Endothelial cell of umbilical vein (primary cell): ENCODE data around the gene MED15. TPM values are rescaled to one million over a fixed set of nuclear protein-coding genes. Genes with fewer than 3 reads are reported as not detected.

Experiments used
- BruUV-seq: library from RNA; stranded (reverse); fragments of 400-500 nt; replicated peaks from 2 replicates; lab custom pipeline; 2021; lab: Mats Ljungman, UMichigan
- CTCF ChIA-PET: fragments of 300-600, 350-600 bp; sonication (Branson Sonifier 250); formaldehyde crosslinking; loops from one replicate; lab custom pipeline; 2021; ENCODE audit warnings: antibody characterized with exemption, inconsistent platforms; lab: Charles Lee
- POLR2A ChIA-PET: fragments of 300-600, 350-600 bp; sonication (Branson Sonifier 250); formaldehyde crosslinking; loops from one replicate; lab custom pipeline; 2021; ENCODE audit warnings: antibody characterized with exemption, inconsistent platforms; lab: Charles Lee
- DNase-seq: peaks from one replicate; pipeline ENCODE4 v3.0.0-alpha.2; 2011; ENCODE audit warnings: low read depth, low spot score
- FAIRE-seq: peaks from 2 replicates; lab custom pipeline; 2011; peaks lifted over from hg19 to GRCh38; lab: Jason Lieb, UNC
- H2AFZ ChIP-seq: 2 replicates; pipeline ENCODE4 v1.6.0; 2012; ENCODE audit warnings: low read depth, low read length, control low read depth, inconsistent platforms
- H3K27ac ChIP-seq: 2 replicates; pipeline ENCODE4 v1.5.1; 2011; ENCODE audit warnings: low read depth, mild to moderate bottlenecking, control low read depth, low read length, moderate library complexity; ENCODE audit not compliant: insufficient read depth
- H3K27me3 ChIP-seq, 2 experiments: 2 replicates each; pipeline versions ENCODE4 v1.6.0 to v1.6.1; 2011; ENCODE audit warnings: low read length in 2 of 2, mixed read lengths in 1 of 2; ENCODE audit not compliant: control insufficient read depth in 2 of 2, insufficient read depth in 2 of 2
- H3K36me3 ChIP-seq, 2 experiments: 2 replicates in 1 of 2; 3 replicates in 1 of 2; pipeline ENCODE4 v1.5.1; 2011; ENCODE audit warnings: low read length in 2 of 2, mild to moderate bottlenecking in 1 of 2, moderate library complexity in 1 of 2; ENCODE audit not compliant: control insufficient read depth in 2 of 2, insufficient read depth in 2 of 2; ENCODE audit errors: extremely low read depth in 1 of 2
- H3K4me1 ChIP-seq: 3 replicates; pipeline ENCODE4 v1.5.1; 2011; ENCODE audit warnings: mild to moderate bottlenecking, low read length; ENCODE audit not compliant: control insufficient read depth, insufficient read depth; ENCODE audit errors: extremely low read depth
- H3K4me2 ChIP-seq: 2 replicates; pipeline ENCODE4 v1.6.1; 2011; ENCODE audit warnings: low read length, control low read depth, mixed read lengths; ENCODE audit not compliant: insufficient read depth
- H3K4me3 ChIP-seq, 3 experiments: fragments of 200-600 bp in 1 of 3; sonication (generic), shearing (Covaris generic) in 1 of 3; replicated peaks in 1 of 3; 2 replicates each; pipeline ENCODE4 v1.5.1; 2011 to 2016; ENCODE audit warnings: control low read depth in 3 of 3, low read length in 3 of 3, mild to moderate bottlenecking in 2 of 3, inconsistent platforms in 1 of 3, low read depth in 1 of 3, moderate library complexity in 1 of 3; ENCODE audit not compliant: insufficient read depth in 1 of 3
- H3K79me2 ChIP-seq: 2 replicates; pipeline ENCODE4 v1.6.0; 2012; ENCODE audit warnings: low read length, inconsistent platforms; ENCODE audit not compliant: control insufficient read depth, insufficient read depth
- H3K9ac ChIP-seq: replicated peaks from 2 replicates; pipeline ENCODE3; 2011; ENCODE audit warnings: low read length, control low read depth; ENCODE audit not compliant: insufficient read depth; ENCODE audit errors: extremely low read depth
- H3K9me1 ChIP-seq: replicated peaks from 3 replicates; pipeline ENCODE4 v1.6.0; 2011; ENCODE audit warnings: mild to moderate bottlenecking, low read length; ENCODE audit not compliant: control insufficient read depth, insufficient read depth; ENCODE audit errors: extremely low read depth
- H3K9me3 ChIP-seq: replicated peaks from 2 replicates; pipeline ENCODE4 v1.5.1; 2012; ENCODE audit warnings: low read length, inconsistent platforms; ENCODE audit not compliant: control insufficient read depth, insufficient read depth
- H4K20me1 ChIP-seq: replicated peaks from 2 replicates; pipeline ENCODE3; 2011; ENCODE audit warnings: mild to moderate bottlenecking, low read length; ENCODE audit not compliant: control insufficient read depth, insufficient read depth; ENCODE audit errors: extremely low read depth
- CTCF ChIP-seq, 2 donors: IDR thresholded peaks; 1 replicate in 1 of 2; 2 replicates in 1 of 2; pipeline ENCODE4 v1.5.1; 2011; ENCODE audit warnings: low read length in 2 of 2, mild to moderate bottlenecking in 2 of 2, moderate library complexity in 2 of 2, control low read depth in 1 of 2, inconsistent platforms in 1 of 2, low read depth in 1 of 2; ENCODE audit not compliant: insufficient read depth in 1 of 2; ENCODE audit errors: extremely low read depth in 1 of 2
- EZH2 ChIP-seq: IDR thresholded peaks from 2 replicates; pipeline ENCODE4 v1.6.1; 2012; ENCODE audit warnings: borderline replicate concordance, low read depth, mild to moderate bottlenecking, moderate library complexity, low read length, inconsistent platforms; ENCODE audit not compliant: severe bottlenecking
- FOS ChIP-seq: IDR thresholded peaks from 2 replicates; pipeline ENCODE4 v1.6.1; 2011; ENCODE audit warnings: mild to moderate bottlenecking, low read length, moderate library complexity, borderline replicate concordance; ENCODE audit not compliant: insufficient read depth
- GATA2 ChIP-seq: IDR thresholded peaks from 2 replicates; pipeline ENCODE4 v1.7.0; 2011; ENCODE audit warnings: low read depth, mild to moderate bottlenecking, moderate library complexity, mixed read lengths, low read length; ENCODE audit not compliant: insufficient read length, insufficient read depth
- JUN ChIP-seq: IDR thresholded peaks from 2 replicates; pipeline ENCODE4 v1.6.1; 2011; ENCODE audit warnings: borderline replicate concordance, low read depth; ENCODE audit not compliant: insufficient read length, insufficient read depth
- POLR2A ChIP-seq: IDR thresholded peaks from 2 replicates; pipeline ENCODE4 v1.6.1; 2012; ENCODE audit warnings: low read depth, mild to moderate bottlenecking, control low read depth, low read length
- POLR2AphosphoS5 ChIP-seq: IDR thresholded peaks from 2 replicates; pipeline ENCODE4 v1.6.1; 2012; ENCODE audit warnings: low read depth, mild to moderate bottlenecking, control low read depth, low read length, moderate library complexity; ENCODE audit not compliant: insufficient read depth
- dilution Hi-C: fragments of 300-500 bp; cut with MboI; formaldehyde crosslinking; loops from one replicate; pipeline ENCODE4 v1.15.0; 2019; ENCODE audit warnings: low sequenced_read_pairs; ENCODE audit not compliant: extremely low pct_ligation_motif_present
- intact Hi-C: fragments of 100-400 bp; cut with micrococcal nuclease; formaldehyde crosslinking; loops from one replicate; pipeline ENCODE4 v1.10.0; 2022
- polyA plus RNA-seq, 4 experiments: library from polyadenylated mRNA; depleted of rRNA in 3 of 4; stranded (reverse) in 3 of 4; unstranded in 1 of 4; fragments of >200 nt; gene quantifications; 2 replicates each; pipeline versions ENCODE4 v1.2.1 to v1.2.3, GENCODE V29; 2011 to 2012; ENCODE audit warnings: missing spikeins in 1 of 4
- total RNA-seq: library from RNA; stranded (reverse); gene quantifications from 2 replicates; pipeline ENCODE4 v1.2.3, GENCODE V29; 2021

MED15 gene
- total and polyA plus RNA-seq, 2 donors (not counting 3 experiments of a cell fraction or from before 2014, with no cell fraction given) = 68.1 to 138 TPM

GRCh38 chr22:20583471-20583922, 76.1 kb downstream of the MED15 start:
- H3K9me3 ChIP-seq = no peaks in the 10 kb centered on the region
- H3K27me3 ChIP-seq = no peaks in the 10 kb centered on the region
- intact Hi-C loops = no loop called here
- no TSS peak for BruUV-seq
- peaks cover 28 to 77% of the 10 kb centered on the region in 2 experiments for H3K36me3 ChIP-seq
- CTCF ChIA-PET = interaction anchor here (0.5 to 2.0 kb wide), 3 partner anchors 13 to 234 kb away, joined by 4 to 8 read pairs (median 6); no protein-coding TSS in a partner anchor
- no peaks in the 10 kb centered on the region for H3K9me1 ChIP-seq
- no peak overlapping the region for H3K27ac ChIP-seq
- DNase-seq = no peak
- no peak overlapping the region for H3K9ac ChIP-seq
- H3K4me2 ChIP-seq = no peak overlapping the region
- no peak for FAIRE-seq
- dilution Hi-C loops = no loop called here
- no peaks in the 10 kb centered on the region for H3K4me1 ChIP-seq
- H4K20me1 ChIP-seq = no peaks in the 10 kb centered on the region
- H3K79me2 ChIP-seq = peaks cover 6% of the 10 kb centered on the region
- no peak overlapping the region for H2AFZ ChIP-seq
- no peak for TF ChIP-seq FOS
- TF ChIP-seq EZH2 = no peak
- TF ChIP-seq POLR2AphosphoS5 = no peak
- no peak for TF ChIP-seq POLR2A
- no peak for TF ChIP-seq GATA2
- TF ChIP-seq CTCF (IDR thresholded peaks at IDR 0.05; ENCODE audit: extremely low read depth in 1 of 2, insufficient read depth in 1 of 2, low read depth in 1 of 2, low read length in 2 of 2) = no peak
- no peak for TF ChIP-seq JUN
- POLR2A ChIA-PET = no interaction called here
- no peak overlapping the region for H3K4me3 ChIP-seq
